ENCODE results near the gene SLC52A3. TPM values are rescaled to one million over a fixed set of nuclear protein-coding genes. Genes with fewer than 3 reads are reported as not detected.

The SLC52A3 gene
- total and polyA plus RNA-seq, 4 donors, result 0.06 to 0.08 (median 0.06) TPM; not detected in 1

- no peak overlapping the region for H3K27ac ChIP-seq (ENCODE audit: low read depth in 1 of 2, low read length in 2 of 2)
- TF ChIP-seq ZBTB33 (IDR thresholded peaks at IDR 0.05) (no peak), MAX (IDR thresholded peaks at IDR 0.05) (no peak), CTCF (IDR thresholded peaks at IDR 0.05; ENCODE audit: low read depth, low read length, missing input control) (no peak), SP1 (IDR thresholded peaks at IDR 0.05) (no peak), RAD21 (IDR thresholded peaks at IDR 0.05) (no peak), TAF1 (conservative IDR thresholded peaks at IDR 0.05) (no peak), HNF4A (conservative IDR thresholded peaks at IDR 0.05) (no peak), RXRA (IDR thresholded peaks at IDR 0.05) (no peak)
- no peaks in the 10 kb centered on the region for H3K4me1 ChIP-seq (ENCODE audit: control insufficient read depth in 4 of 4, insufficient read depth in 4 of 4, low read length in 3 of 4)
- peaks cover 0 to 4% (median 1%) of the 10 kb centered on the region in 4 donors for H3K27me3 ChIP-seq (ENCODE audit: control insufficient read depth in 4 of 4, insufficient read depth in 4 of 4, low read length in 3 of 4)
- H3K4me3 ChIP-seq (ENCODE audit: low read depth in 1 of 3, low read length in 3 of 3), result no peak overlapping the region
- H3K9me3 ChIP-seq (ENCODE audit: control insufficient read depth in 4 of 4, low read length in 3 of 4), result peaks cover 0 to 7% (median 1%) of the 10 kb centered on the region in 4 donors
- H3K36me3 ChIP-seq (ENCODE audit: control insufficient read depth in 4 of 4, insufficient read depth in 3 of 4, low read depth in 1 of 4, low read length in 3 of 4), result no peaks in the 10 kb centered on the region
- no peak for DNase-seq (ENCODE audit: low spot score)
- WGBS, result 79% methylated on average over 8 of the region's 8 CpGs
- H3K9ac ChIP-seq (ENCODE audit: low read depth in 1 of 2, low read length in 2 of 2), result no peak overlapping the region
Measured at GRCh38 chr20:739736-740135, 28.6 kb downstream of the SLC52A3 start.

GRCh38 chr20:733861-734260 is 34.4 kb downstream of the SLC52A3 start:
- Histone ChIP-seq H3K27ac (ENCODE audit: low read depth in 1 of 2, low read length in 2 of 2) (no peak overlapping the region), H3K4me3 (ENCODE audit: low read depth in 1 of 3, low read length in 3 of 3) (no peak overlapping the region), H3K27me3 (ENCODE audit: control insufficient read depth in 4 of 4, insufficient read depth in 4 of 4, low read length in 3 of 4) (peaks cover 0 to 3% (median 0%) of the 10 kb centered on the region in 4 donors), H3K4me1 (ENCODE audit: control insufficient read depth in 4 of 4, insufficient read depth in 4 of 4, low read length in 3 of 4) (no peaks in the 10 kb centered on the region), H3K9ac (ENCODE audit: low read depth in 1 of 2, low read length in 2 of 2) (no peak overlapping the region), H3K9me3 (ENCODE audit: control insufficient read depth in 4 of 4, low read length in 3 of 4) (no peaks in the 10 kb centered on the region), H3K36me3 (ENCODE audit: control insufficient read depth in 4 of 4, insufficient read depth in 3 of 4, low read depth in 1 of 4, low read length in 3 of 4) (no peaks in the 10 kb centered on the region)
- 77% methylated on average over 7 of the region's 7 CpGs for WGBS
- TF ChIP-seq HNF4A (conservative IDR thresholded peaks at IDR 0.05) (no peak), CTCF (IDR thresholded peaks at IDR 0.05; ENCODE audit: low read depth, low read length, missing input control) (no peak), RAD21 (IDR thresholded peaks at IDR 0.05) (no peak), NR2F2 (IDR thresholded peaks at IDR 0.05) (no peak), TAF1 (conservative IDR thresholded peaks at IDR 0.05) (no peak), EGR1 (IDR thresholded peaks at IDR 0.05; ENCODE audit: low read depth in 2 of 2) (no peak), GABPA (IDR thresholded peaks at IDR 0.05 in 1 of 2, conservative IDR thresholded peaks at IDR 0.05 in 1 of 2) (no peak), FOXA2 (IDR thresholded peaks at IDR 0.05) (no peak), HNF4G (IDR thresholded peaks at IDR 0.05) (no peak), ATF3 (IDR thresholded peaks at IDR 0.05) (no peak), JUND (IDR thresholded peaks at IDR 0.05) (no peak), REST (IDR thresholded peaks at IDR 0.05) (no peak)
- no peak for DNase-seq (ENCODE audit: low spot score)
